GM12878 (cell line): ENCODE data around the gene NCKAP5.

Source experiments
- EP300 ChIP-seq, 2 experiments: fragments of 150-350 bp in 1 of 2; IDR thresholded peaks; 2 replicates each; pipeline ENCODE4 v1.6.1; 2011 to 2012; ENCODE audit warnings: low read depth in 2 of 2, low read length in 2 of 2, borderline replicate concordance in 1 of 2, improper control_type of control experiment in 1 of 2, inconsistent platforms in 1 of 2; ENCODE audit not compliant: control insufficient read depth in 1 of 2
- KDM1A ChIP-seq: fragments of 200-600 bp; sonication (generic); IDR thresholded peaks from 2 replicates; pipeline ENCODE4 v1.6.1; 2016; ENCODE audit warnings: borderline replicate concordance
- MTA3 ChIP-seq: IDR thresholded peaks from 2 replicates; pipeline ENCODE4 v1.6.1; 2012; ENCODE audit warnings: low read length, inconsistent platforms, borderline replicate concordance
- NBN ChIP-seq: fragments of 450-650 bp; IDR thresholded peaks from 2 replicates; pipeline ENCODE4 v1.6.1; 2016
- NFYB ChIP-seq: IDR thresholded peaks from 2 replicates; pipeline ENCODE4 v1.6.1; 2011; ENCODE audit warnings: low read depth, mild to moderate bottlenecking, low read length, improper control_type of control experiment, moderate library complexity; ENCODE audit not compliant: insufficient read depth
- SMC3 ChIP-seq: IDR thresholded peaks from 2 replicates; pipeline ENCODE4 v1.6.1; 2011; ENCODE audit warnings: low read length, improper control_type of control experiment, borderline replicate concordance
- SP1 ChIP-seq: IDR thresholded peaks from one replicate; pipeline ENCODE4 v1.6.1; 2011; ENCODE audit warnings: low read depth, low read length
- TBL1XR1 ChIP-seq: IDR thresholded peaks from 2 replicates; pipeline ENCODE4 v1.6.1; 2012; ENCODE audit warnings: low read depth, low read length, improper control_type of control experiment
- TF ChIP-seq, protein P1 (sequence below), 3 experiments: IDR thresholded peaks in 2 of 3; conservative IDR thresholded peaks in 1 of 3; 2 replicates each; pipeline ENCODE4 v1.5.1; 2011; ENCODE audit warnings: low read depth in 3 of 3, low read length in 3 of 3, mild to moderate bottlenecking in 3 of 3, control low read depth in 2 of 3, moderate library complexity in 2 of 3, inconsistent platforms in 1 of 3, mixed read lengths in 1 of 3; ENCODE audit not compliant: control insufficient read depth in 2 of 3, insufficient read depth in 1 of 3; ENCODE audit errors: extremely low read depth in 1 of 3
- TF ChIP-seq, protein P2 (sequence below): fragments of 450-650 bp; IDR thresholded peaks from 2 replicates; pipeline ENCODE4 v1.6.1; 2017; ENCODE audit warnings: borderline replicate concordance
- TF ChIP-seq, protein P3 (sequence below): fragments of 450-650 bp; IDR thresholded peaks from 2 replicates; pipeline ENCODE4 v1.6.1; 2018; ENCODE audit warnings: borderline replicate concordance, mild to moderate bottlenecking; ENCODE audit not compliant: partially characterized antibody
- TF ChIP-seq, protein P4 (sequence below): fragments of 450-650 bp; IDR thresholded peaks from 2 replicates; pipeline ENCODE4 v1.6.1; 2017; ENCODE audit warnings: antibody characterized with exemption, mild to moderate bottlenecking, moderate library complexity
- TF ChIP-seq, protein P5 (sequence below): IDR thresholded peaks from 2 replicates; pipeline ENCODE4 v1.6.1; 2012; ENCODE audit warnings: mild to moderate bottlenecking, low read depth, low read length

DNA sequence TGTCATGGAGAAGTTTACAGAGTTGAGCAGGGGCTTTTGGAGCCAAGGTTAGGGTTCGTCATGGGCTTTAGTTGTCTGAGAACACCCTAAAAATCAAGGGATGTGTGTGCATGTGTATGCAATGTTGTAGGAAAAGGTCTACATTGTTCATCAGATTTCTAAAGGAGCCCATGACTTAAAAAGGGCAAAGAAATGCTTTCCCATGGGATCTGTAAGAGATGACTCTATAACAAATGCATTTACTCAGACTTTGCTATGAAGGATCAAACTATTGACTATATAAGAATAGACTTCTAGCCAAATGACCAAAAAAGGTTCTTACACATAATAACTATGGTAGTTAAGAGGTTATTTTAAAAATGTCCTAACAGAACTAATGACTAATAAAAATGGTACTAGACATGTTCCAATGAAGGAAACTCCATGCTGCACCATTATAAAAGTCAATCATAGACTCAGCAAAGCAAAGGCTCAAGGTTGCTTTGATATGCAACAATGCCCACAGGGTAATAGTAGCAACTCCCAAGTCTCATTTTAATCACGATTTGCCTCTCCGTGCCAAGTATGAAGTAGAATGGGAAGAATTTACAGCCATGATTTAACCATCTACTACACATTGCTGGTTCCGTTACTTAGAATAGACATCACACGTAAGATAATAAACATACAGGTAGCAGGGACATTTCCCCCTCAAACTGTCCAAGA, 158.5 kb downstream of the NCKAP5 start:
- TF ChIP-seq, protein P1, sequence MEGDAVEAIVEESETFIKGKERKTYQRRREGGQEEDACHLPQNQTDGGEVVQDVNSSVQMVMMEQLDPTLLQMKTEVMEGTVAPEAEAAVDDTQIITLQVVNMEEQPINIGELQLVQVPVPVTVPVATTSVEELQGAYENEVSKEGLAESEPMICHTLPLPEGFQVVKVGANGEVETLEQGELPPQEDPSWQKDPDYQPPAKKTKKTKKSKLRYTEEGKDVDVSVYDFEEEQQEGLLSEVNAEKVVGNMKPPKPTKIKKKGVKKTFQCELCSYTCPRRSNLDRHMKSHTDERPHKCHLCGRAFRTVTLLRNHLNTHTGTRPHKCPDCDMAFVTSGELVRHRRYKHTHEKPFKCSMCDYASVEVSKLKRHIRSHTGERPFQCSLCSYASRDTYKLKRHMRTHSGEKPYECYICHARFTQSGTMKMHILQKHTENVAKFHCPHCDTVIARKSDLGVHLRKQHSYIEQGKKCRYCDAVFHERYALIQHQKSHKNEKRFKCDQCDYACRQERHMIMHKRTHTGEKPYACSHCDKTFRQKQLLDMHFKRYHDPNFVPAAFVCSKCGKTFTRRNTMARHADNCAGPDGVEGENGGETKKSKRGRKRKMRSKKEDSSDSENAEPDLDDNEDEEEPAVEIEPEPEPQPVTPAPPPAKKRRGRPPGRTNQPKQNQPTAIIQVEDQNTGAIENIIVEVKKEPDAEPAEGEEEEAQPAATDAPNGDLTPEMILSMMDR (IDR thresholded peaks at IDR 0.05 in 2 of 3, conservative IDR thresholded peaks at IDR 0.05 in 1 of 3; ENCODE audit: control insufficient read depth in 2 of 3, extremely low read depth in 1 of 3, insufficient read depth in 1 of 3, low read depth in 3 of 3, low read length in 3 of 3) = no peak
- TF ChIP-seq, protein P2, sequence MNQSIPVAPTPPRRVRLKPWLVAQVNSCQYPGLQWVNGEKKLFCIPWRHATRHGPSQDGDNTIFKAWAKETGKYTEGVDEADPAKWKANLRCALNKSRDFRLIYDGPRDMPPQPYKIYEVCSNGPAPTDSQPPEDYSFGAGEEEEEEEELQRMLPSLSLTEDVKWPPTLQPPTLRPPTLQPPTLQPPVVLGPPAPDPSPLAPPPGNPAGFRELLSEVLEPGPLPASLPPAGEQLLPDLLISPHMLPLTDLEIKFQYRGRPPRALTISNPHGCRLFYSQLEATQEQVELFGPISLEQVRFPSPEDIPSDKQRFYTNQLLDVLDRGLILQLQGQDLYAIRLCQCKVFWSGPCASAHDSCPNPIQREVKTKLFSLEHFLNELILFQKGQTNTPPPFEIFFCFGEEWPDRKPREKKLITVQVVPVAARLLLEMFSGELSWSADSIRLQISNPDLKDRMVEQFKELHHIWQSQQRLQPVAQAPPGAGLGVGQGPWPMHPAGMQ = no peak
- TF ChIP-seq, protein P3, sequence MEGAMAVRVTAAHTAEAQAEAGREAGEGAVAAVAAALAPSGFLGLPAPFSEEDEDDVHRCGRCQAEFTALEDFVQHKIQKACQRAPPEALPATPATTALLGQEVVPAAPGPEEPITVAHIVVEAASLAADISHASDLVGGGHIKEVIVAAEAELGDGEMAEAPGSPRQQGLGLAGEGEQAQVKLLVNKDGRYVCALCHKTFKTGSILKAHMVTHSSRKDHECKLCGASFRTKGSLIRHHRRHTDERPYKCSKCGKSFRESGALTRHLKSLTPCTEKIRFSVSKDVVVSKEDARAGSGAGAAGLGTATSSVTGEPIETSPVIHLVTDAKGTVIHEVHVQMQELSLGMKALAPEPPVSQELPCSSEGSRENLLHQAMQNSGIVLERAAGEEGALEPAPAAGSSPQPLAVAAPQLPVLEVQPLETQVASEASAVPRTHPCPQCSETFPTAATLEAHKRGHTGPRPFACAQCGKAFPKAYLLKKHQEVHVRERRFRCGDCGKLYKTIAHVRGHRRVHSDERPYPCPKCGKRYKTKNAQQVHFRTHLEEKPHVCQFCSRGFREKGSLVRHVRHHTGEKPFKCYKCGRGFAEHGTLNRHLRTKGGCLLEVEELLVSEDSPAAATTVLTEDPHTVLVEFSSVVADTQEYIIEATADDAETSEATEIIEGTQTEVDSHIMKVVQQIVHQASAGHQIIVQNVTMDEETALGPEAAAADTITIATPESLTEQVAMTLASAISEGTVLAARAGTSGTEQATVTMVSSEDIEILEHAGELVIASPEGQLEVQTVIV = no peak
- TF ChIP-seq SMC3 (no peak), EP300 (IDR thresholded peaks at IDR 0.05; ENCODE audit: borderline replicate concordance in 1 of 2, control insufficient read depth in 1 of 2, low read depth in 2 of 2, low read length in 2 of 2) (no peak), MTA3 (no peak), SP1 (no peak), NBN (no peak), KDM1A (no peak), TBL1XR1 (no peak), NFYB (no peak)
- TF ChIP-seq, protein P4, sequence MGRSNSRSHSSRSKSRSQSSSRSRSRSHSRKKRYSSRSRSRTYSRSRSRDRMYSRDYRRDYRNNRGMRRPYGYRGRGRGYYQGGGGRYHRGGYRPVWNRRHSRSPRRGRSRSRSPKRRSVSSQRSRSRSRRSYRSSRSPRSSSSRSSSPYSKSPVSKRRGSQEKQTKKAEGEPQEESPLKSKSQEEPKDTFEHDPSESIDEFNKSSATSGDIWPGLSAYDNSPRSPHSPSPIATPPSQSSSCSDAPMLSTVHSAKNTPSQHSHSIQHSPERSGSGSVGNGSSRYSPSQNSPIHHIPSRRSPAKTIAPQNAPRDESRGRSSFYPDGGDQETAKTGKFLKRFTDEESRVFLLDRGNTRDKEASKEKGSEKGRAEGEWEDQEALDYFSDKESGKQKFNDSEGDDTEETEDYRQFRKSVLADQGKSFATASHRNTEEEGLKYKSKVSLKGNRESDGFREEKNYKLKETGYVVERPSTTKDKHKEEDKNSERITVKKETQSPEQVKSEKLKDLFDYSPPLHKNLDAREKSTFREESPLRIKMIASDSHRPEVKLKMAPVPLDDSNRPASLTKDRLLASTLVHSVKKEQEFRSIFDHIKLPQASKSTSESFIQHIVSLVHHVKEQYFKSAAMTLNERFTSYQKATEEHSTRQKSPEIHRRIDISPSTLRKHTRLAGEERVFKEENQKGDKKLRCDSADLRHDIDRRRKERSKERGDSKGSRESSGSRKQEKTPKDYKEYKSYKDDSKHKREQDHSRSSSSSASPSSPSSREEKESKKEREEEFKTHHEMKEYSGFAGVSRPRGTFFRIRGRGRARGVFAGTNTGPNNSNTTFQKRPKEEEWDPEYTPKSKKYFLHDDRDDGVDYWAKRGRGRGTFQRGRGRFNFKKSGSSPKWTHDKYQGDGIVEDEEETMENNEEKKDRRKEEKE = no peak
- TF ChIP-seq, protein P5, sequence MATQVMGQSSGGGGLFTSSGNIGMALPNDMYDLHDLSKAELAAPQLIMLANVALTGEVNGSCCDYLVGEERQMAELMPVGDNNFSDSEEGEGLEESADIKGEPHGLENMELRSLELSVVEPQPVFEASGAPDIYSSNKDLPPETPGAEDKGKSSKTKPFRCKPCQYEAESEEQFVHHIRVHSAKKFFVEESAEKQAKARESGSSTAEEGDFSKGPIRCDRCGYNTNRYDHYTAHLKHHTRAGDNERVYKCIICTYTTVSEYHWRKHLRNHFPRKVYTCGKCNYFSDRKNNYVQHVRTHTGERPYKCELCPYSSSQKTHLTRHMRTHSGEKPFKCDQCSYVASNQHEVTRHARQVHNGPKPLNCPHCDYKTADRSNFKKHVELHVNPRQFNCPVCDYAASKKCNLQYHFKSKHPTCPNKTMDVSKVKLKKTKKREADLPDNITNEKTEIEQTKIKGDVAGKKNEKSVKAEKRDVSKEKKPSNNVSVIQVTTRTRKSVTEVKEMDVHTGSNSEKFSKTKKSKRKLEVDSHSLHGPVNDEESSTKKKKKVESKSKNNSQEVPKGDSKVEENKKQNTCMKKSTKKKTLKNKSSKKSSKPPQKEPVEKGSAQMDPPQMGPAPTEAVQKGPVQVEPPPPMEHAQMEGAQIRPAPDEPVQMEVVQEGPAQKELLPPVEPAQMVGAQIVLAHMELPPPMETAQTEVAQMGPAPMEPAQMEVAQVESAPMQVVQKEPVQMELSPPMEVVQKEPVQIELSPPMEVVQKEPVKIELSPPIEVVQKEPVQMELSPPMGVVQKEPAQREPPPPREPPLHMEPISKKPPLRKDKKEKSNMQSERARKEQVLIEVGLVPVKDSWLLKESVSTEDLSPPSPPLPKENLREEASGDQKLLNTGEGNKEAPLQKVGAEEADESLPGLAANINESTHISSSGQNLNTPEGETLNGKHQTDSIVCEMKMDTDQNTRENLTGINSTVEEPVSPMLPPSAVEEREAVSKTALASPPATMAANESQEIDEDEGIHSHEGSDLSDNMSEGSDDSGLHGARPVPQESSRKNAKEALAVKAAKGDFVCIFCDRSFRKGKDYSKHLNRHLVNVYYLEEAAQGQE = no peak
